GM10248 (cell line): ENCODE data around the gene EEF2K.
"Not testable (repeated sequence)": the region's sequence is repeated elsewhere in the genome, so short reads cannot be mapped to it uniquely, and the experiment has no call there.

Experiments
- CTCF ChIA-PET: fragments of 300-600 bp; sonication (Branson Sonifier 250); formaldehyde crosslinking; extraction: SDS; loops from one replicate; lab custom pipeline; 2021; ENCODE audit warnings: antibody characterized with exemption; lab: Yijun Ruan, JAX
- POLR2A ChIA-PET: fragments of 350-650 bp; sonication (Branson Sonifier 250); formaldehyde crosslinking; extraction: SDS; loops from one replicate; lab custom pipeline; 2020; ENCODE audit warnings: antibody characterized with exemption; lab: Yijun Ruan, JAX
- DNase-seq: peaks from one replicate; pipeline ENCODE4 v3.0.0; 2012; ENCODE audit errors: extremely low spot score
- TF ChIP-seq, protein P1 (sequence below): IDR thresholded peaks from 2 replicates; pipeline ENCODE4 v1.5.1; 2012; ENCODE audit warnings: mild to moderate bottlenecking, low read depth; ENCODE audit errors: extremely low read depth, missing control alignments, control extremely low read depth

Gene EEF2K

DNA sequence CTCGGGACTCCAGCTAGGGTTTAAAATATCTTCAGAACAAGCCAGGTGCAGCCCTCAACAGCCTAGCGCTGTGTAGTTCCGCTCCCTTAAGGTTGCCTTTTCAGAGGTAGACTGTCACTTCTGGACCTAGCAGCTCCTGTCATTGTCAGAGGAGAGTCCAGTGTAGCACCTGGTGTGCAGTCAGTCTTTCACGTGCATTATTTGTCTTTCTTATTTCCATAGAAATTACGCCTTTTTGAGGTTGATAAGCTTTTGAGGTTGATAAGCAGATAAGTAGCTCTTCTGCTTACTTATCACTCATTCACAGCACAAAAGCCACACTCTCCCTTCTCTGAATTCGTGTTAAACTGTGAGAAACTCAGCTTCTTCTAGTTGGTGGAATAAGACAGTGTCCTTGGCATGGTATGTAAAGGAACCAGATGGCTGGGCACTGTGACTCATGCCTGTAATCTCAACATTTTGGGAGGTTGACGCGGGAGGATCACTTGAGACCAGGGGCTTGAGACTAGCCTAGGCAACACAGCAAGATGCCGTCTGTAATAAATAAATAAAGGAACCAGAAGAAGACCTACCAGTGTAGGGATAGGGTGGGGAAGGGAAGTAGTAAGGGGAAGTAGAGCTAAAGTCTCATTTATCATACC, 10.2 kb downstream of the EEF2K start:
- ChIA-PET CTCF (interaction anchor here (0.8 to 7.5 kb wide), 5 partner anchors 9 to 81 kb away, joined by 3 to 77 read pairs (median 3); partner anchors contain the start of genes EEF2K and POLR3E), POLR2A (interaction anchor here (3.5 kb wide), 1 partner anchor 9 kb away, joined by 16 read pairs; no protein-coding TSS in a partner anchor)
- TF ChIP-seq, protein P1, sequence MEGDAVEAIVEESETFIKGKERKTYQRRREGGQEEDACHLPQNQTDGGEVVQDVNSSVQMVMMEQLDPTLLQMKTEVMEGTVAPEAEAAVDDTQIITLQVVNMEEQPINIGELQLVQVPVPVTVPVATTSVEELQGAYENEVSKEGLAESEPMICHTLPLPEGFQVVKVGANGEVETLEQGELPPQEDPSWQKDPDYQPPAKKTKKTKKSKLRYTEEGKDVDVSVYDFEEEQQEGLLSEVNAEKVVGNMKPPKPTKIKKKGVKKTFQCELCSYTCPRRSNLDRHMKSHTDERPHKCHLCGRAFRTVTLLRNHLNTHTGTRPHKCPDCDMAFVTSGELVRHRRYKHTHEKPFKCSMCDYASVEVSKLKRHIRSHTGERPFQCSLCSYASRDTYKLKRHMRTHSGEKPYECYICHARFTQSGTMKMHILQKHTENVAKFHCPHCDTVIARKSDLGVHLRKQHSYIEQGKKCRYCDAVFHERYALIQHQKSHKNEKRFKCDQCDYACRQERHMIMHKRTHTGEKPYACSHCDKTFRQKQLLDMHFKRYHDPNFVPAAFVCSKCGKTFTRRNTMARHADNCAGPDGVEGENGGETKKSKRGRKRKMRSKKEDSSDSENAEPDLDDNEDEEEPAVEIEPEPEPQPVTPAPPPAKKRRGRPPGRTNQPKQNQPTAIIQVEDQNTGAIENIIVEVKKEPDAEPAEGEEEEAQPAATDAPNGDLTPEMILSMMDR = no peak
- no peak for DNase-seq

DNA sequence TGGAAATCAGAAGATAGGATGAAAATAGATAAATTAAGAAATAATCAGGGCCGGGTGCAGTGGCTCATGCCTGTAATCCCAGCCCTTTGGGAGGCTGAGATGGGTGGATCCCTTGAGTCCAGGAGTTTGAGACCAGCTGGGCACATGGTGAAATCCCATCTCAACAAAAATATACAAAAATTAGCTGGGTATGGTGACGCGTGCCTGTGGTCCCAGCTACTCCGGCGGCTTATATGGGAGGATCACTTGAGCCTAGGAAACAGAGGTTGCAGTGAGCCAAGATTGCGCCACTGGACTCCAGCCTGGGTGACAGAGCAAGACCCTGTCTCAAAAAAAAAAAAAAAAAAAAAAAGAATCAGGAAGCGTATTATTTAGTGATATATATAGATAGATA, 10.8 kb downstream of the EEF2K start:
- not testable (repeated sequence) for DNase-seq
- ChIA-PET CTCF (interaction anchor here (0.8 to 7.5 kb wide), 5 partner anchors 9 to 80 kb away, joined by 3 to 77 read pairs (median 3); partner anchors contain the start of genes EEF2K and POLR3E), POLR2A (interaction anchor here (3.5 kb wide), 1 partner anchor 9 kb away, joined by 16 read pairs; no protein-coding TSS in a partner anchor)

DNA sequence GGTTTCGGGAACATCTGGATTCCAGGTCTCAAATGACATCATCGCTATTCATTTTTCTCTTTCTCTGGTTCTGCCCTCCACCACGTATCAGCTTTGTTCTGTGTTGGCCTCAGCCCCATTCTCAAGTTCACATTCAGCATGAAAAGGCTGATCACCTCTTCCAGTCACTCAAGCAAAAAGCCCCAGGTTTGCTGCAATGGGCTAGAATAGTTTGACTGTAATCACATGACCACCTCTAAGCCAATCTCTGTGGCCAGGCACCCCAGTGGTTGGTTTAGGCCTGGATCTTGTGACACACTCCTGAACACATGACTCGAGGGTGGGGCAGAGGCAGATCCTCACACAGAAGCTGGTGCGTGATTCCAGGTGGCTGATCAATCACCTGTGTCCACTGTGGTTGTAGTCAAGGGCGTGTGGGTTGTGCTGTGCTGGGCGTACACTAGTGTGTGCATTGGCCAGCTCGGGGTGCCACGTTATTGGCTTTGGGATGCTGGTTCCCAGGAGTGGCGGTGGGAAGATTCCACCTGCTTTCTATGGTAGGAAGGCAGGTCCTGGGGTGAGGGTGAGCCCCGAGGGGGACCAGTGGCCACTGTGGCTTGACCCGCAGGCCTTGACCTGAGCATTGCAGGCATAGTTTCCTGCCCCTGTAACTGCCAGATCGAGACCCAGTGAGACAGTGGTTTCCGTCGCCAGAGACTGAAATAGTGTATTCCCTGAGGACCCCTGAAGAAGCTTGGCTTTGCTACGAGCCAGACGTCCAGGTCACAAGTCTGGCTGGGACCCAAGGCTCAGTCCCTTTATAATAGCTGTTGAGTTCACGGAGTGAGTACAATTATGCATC, 12.0 kb downstream of the EEF2K start:
- POLR2A ChIA-PET = interaction anchor here (0.7 to 3.5 kb wide), 2 partner anchors 11 kb away, joined by 8 to 16 read pairs; no protein-coding TSS in a partner anchor
- TF ChIP-seq, protein P1 = no peak
- CTCF ChIA-PET = interaction anchor here (0.6 to 7.5 kb wide), 5 partner anchors 11 to 29 kb away, joined by 3 to 77 read pairs (median 10); partner anchors contain the start of gene EEF2K
- peak; percentile 86 for DNase-seq

DNA sequence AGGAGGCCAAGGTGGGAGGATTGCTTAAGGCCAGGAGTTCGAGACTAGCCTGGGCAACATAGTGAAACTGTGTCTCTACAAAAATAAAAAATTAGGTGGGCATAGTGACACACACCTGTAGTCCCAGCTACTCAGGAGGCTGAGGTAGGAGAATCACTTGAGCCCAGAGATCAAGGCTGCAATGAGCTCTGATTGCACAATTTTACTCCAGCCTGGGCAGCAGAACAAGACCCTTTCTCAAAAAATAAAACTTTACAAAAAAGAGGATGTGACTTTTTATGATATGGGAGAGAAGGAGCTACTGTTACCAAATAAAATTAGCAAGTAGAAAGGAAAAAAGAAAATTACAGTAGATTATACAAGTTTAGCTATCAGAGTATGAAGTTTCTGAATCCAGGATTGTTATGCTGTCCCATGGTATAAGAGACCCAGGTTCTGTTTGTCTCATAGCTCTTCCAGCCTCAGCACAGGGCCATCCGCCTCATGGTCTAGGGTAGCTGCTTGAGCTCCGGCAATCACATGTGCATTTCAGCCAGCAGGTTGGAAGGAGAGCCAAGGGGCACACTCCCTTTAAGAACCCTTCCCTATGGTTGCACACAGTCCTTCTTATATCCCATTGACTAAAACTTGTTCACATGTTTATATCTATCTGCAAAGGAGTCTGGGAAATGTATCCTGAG, 13.5 kb downstream of the EEF2K start:
- ChIA-PET POLR2A (interaction anchor here (0.6 to 0.7 kb wide), 2 partner anchors 64 to 212 kb away, joined by 4 to 5 read pairs; no protein-coding TSS in a partner anchor), CTCF (interaction anchor here (1.1 to 7.5 kb wide), 9 partner anchors 11 to 268 kb away, joined by 3 to 77 read pairs (median 5); partner anchors contain the start of genes EEF2K and POLR3E)
- TF ChIP-seq, protein P1 = no peak
- no peak for DNase-seq

DNA sequence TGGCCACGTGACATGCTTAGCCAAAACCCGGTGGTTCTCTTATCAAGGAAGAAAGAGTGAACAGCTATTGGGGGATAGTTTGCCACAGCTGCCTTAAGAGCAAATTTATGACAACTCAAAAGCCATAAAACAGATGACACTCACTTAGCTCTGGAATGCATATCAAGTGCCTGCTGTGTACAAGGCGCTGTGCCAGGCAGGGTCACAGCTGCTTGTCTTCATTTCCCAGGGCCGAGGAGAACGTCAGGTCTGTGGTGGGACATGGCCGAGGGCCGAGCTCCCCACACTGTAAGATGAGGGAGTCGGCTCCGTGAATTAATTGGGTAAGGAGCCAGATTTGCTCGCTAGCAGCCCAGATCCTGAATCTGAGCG, 14.0 kb downstream of the EEF2K start:
- CTCF ChIA-PET = interaction anchor here (1.0 to 7.5 kb wide), 9 partner anchors 10 to 269 kb away, joined by 3 to 77 read pairs (median 4); partner anchors contain the start of genes EEF2K and POLR3E

DNA sequence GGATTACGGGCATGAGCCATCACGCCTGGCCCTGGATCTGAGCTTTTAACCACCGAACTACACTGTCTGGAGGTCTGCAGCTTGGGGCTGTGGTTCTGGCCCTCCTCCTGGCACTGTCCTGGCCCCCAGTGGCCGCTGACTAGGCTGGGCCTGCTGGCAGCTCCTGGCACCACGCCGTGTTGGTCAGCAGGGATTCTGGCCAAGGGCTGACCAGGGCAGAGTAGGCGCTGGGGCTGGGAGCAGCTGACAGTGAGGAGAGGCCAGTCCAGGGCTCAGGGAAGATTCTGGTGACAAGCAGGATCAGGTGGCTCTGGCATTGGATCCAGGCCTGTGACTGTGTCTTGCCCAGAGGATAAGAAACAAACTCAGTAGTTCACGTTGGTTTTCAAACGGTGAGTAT, 14.6 kb downstream of the EEF2K start:
- ChIA-PET CTCF (interaction anchor here (1.0 to 7.5 kb wide), 6 partner anchors 10 to 29 kb away, joined by 3 to 77 read pairs (median 4); partner anchors contain the start of gene EEF2K), POLR2A (no interaction called here)
- DNase-seq = no peak

More for the DNA sequence above, 14.0 kb downstream of the EEF2K start:
- TF ChIP-seq, protein P1 = no peak
- no peak for DNase-seq
- POLR2A ChIA-PET = interaction anchor here (0.7 kb wide), 1 partner anchor 213 kb away, joined by 5 read pairs; no protein-coding TSS in a partner anchor

More for the DNA sequence above, 14.6 kb downstream of the EEF2K start:
- TF ChIP-seq, protein P1 = no peak
